HepG2 (cell line): Measurements from ENCODE around the gene KLF16. TPM values are rescaled to one million over a fixed set of nuclear protein-coding genes. Genes with fewer than 3 reads are reported as not detected.

Source experiments
- ATAC-seq: fragments of 200-7000 bp; cut with Tn5 transposase; 3 replicates; pipeline ENCODE4 v1.9.1; 2020; ENCODE audit warnings: mild to moderate bottlenecking, moderate library complexity
- BruUV-seq: library from RNA; stranded (reverse); fragments of 400-500 nt; replicated peaks from 2 replicates; lab custom pipeline; 2021; lab: Mats Ljungman, UMichigan
- CTCF ChIA-PET: fragments of 300-600 bp; formaldehyde crosslinking; extraction: SDS; loops from one replicate; lab custom pipeline; 2021; ENCODE audit warnings: low total read pairs, inconsistent platforms, low intra/inter-chr PET ratio; lab: Yijun Ruan, JAX
- POLR2A ChIA-PET: fragments of 350-600 bp; sonication (Branson Sonifier 250); formaldehyde crosslinking; loops from one replicate; lab custom pipeline; 2020; ENCODE audit warnings: antibody characterized with exemption, inconsistent platforms; lab: Yijun Ruan, JAX
- DNase-seq: peaks from one replicate; pipeline ENCODE4 v3.0.0-alpha.2; 2015; ENCODE audit warnings: low spot score
- FAIRE-seq: peaks from 3 replicates; lab custom pipeline; 2011; peaks lifted over from hg19 to GRCh38; lab: Jason Lieb, UNC
- H2AFZ ChIP-seq: one replicate; pipeline ENCODE4 v1.6.1; 2011; ENCODE audit warnings: low read length, inconsistent platforms
- H3K27ac ChIP-seq: fragments of 300-600 bp; 3 replicates; pipeline ENCODE4 v1.8.0; 2011; ENCODE audit warnings: mixed run types, mild to moderate bottlenecking, mixed read lengths, low read length, inconsistent platforms; ENCODE audit not compliant: insufficient read depth; ENCODE audit errors: extremely low read length
- H3K27me3 ChIP-seq, 2 experiments: fragments of 200-600 bp in 1 of 2; 2 replicates in 1 of 2; 3 replicates in 1 of 2; pipeline versions ENCODE4 v1.6.0 to v1.8.0; 2011; ENCODE audit warnings: low read length in 2 of 2, mild to moderate bottlenecking in 2 of 2, moderate library complexity in 2 of 2, inconsistent platforms in 1 of 2; ENCODE audit not compliant: insufficient read depth in 2 of 2, control insufficient read depth in 1 of 2
- H3K36me3 ChIP-seq, 2 experiments: fragments of 200-600 bp in 1 of 2; replicated peaks in 1 of 2; 2 replicates in 1 of 2; 3 replicates in 1 of 2; pipeline versions ENCODE4 v1.5.1 to v1.8.0; 2011; ENCODE audit warnings: low read length in 2 of 2, inconsistent platforms in 1 of 2; ENCODE audit not compliant: insufficient read depth in 2 of 2, control insufficient read depth in 1 of 2
- H3K4me1 ChIP-seq: 2 replicates; pipeline ENCODE4 v1.5.1; 2012; ENCODE audit warnings: low read length, inconsistent platforms; ENCODE audit not compliant: insufficient read depth
- H3K4me2 ChIP-seq: 2 replicates; pipeline ENCODE4 v1.6.0; 2011; ENCODE audit warnings: low read depth, low read length, inconsistent platforms
- H3K4me3 ChIP-seq, 3 experiments: fragments of 200-600 bp in 1 of 3; sonication (generic), shearing (Covaris generic) in 1 of 3; replicated peaks in 1 of 3; 2 replicates each; pipeline ENCODE4 v1.5.1; 2011 to 2016; ENCODE audit warnings: low read length in 3 of 3, inconsistent platforms in 2 of 3, low read depth in 2 of 3, mild to moderate bottlenecking in 2 of 3, control low read depth in 1 of 3, mixed read lengths in 1 of 3; ENCODE audit not compliant: insufficient read depth in 1 of 3
- H3K79me2 ChIP-seq: one replicate; pipeline ENCODE4 v1.6.1; 2011; ENCODE audit warnings: low read length, inconsistent platforms; ENCODE audit not compliant: insufficient read depth
- H3K9ac ChIP-seq: 2 replicates; pipeline ENCODE4 v1.6.0; 2011; ENCODE audit warnings: mild to moderate bottlenecking, low read depth, low read length, inconsistent platforms; ENCODE audit not compliant: insufficient read depth
- H3K9me3 ChIP-seq: 2 replicates; pipeline ENCODE4 v1.5.1; 2012; ENCODE audit warnings: mild to moderate bottlenecking, low read length
- H4K20me1 ChIP-seq: 2 replicates; pipeline ENCODE4 v1.6.0; 2011; ENCODE audit warnings: inconsistent platforms, mild to moderate bottlenecking, low read length, moderate library complexity; ENCODE audit not compliant: insufficient read depth
- ATF7-NPFF ChIP-seq: sonication (generic); formaldehyde crosslinking; IDR thresholded peaks from 2 replicates; pipeline ENCODE4 v1.8.1; 2023; ENCODE audit warnings: mild to moderate bottlenecking, low read depth, missing genetic modification reagents, moderate library complexity
- HNRNPK ChIP-seq: fragments of 200-400 bp; formaldehyde crosslinking; IDR thresholded peaks from 2 replicates; pipeline ENCODE4 v1.6.1; 2018; ENCODE audit warnings: low read length, low read depth, moderate library complexity, mild to moderate bottlenecking; ENCODE audit not compliant: poor library complexity, severe bottlenecking
- HOXA5 ChIP-seq: sonication (generic); formaldehyde crosslinking; IDR thresholded peaks from 2 replicates; pipeline ENCODE4 v1.4.0; 2020; ENCODE audit warnings: missing genetic modification reagents
- KLF9 ChIP-seq: IDR thresholded peaks from 2 replicates; pipeline ENCODE4 v1.6.1; 2016; ENCODE audit warnings: low read depth
- MED8 ChIP-seq: sonication (generic); formaldehyde crosslinking; IDR thresholded peaks from 2 replicates; pipeline ENCODE4 v1.8.1; 2023; ENCODE audit warnings: mild to moderate bottlenecking, missing genetic modification reagents; ENCODE audit not compliant: insufficient replicate concordance
- NONO ChIP-seq, 2 experiments: fragments of 450-650 bp in 1 of 2; sonication (generic) in 1 of 2; formaldehyde crosslinking in 1 of 2; IDR thresholded peaks in 1 of 2; conservative IDR thresholded peaks in 1 of 2; 2 replicates each; pipeline versions ENCODE4 v1.6.1 to v1.8.0; 2017 to 2022; ENCODE audit warnings: mild to moderate bottlenecking in 1 of 2, missing genetic modification reagents in 1 of 2, moderate library complexity in 1 of 2
- YY1 ChIP-seq: IDR thresholded peaks from 2 replicates; pipeline ENCODE4 v1.6.1; 2011; ENCODE audit warnings: low read length, low read depth, moderate library complexity, mild to moderate bottlenecking; ENCODE audit not compliant: insufficient read depth, insufficient replicate concordance
- ZFP90 ChIP-seq: sonication (generic); formaldehyde crosslinking; IDR thresholded peaks from 2 replicates; pipeline ENCODE4 v1.8.0; 2022; ENCODE audit warnings: missing genetic modification reagents, mild to moderate bottlenecking, inconsistent platforms, borderline replicate concordance
- ZMAT3 ChIP-seq: sonication (generic); formaldehyde crosslinking; conservative IDR thresholded peaks from 2 replicates; pipeline ENCODE4 v1.7.0; 2021; ENCODE audit warnings: missing genetic modification reagents
- ZNF614 ChIP-seq: IDR thresholded peaks from 2 replicates; pipeline ENCODE4 v1.6.1; 2018; ENCODE audit warnings: missing biosample characterization, missing genetic modification reagents, inconsistent platforms, borderline replicate concordance
- ZNF780A ChIP-seq: sonication (generic); formaldehyde crosslinking; IDR thresholded peaks from 2 replicates; pipeline ENCODE4 v1.8.0; 2022; ENCODE audit warnings: mild to moderate bottlenecking, missing genetic modification reagents, moderate library complexity
- WGBS: methylation state at CpG from one replicate; pipeline ENCODE4 v1.1.6; 2017; ENCODE audit warnings: low lambda C conversion rate; 5-methylcytosine and 5-hydroxymethylcytosine counted together
- in situ Hi-C: cut with HindIII; loops from 2 replicates; pipeline ENCODE4 v1.10.0; 2017; ENCODE audit warnings: low pct_unique_long_range_greater_than_20kb; ENCODE audit not compliant: extremely low pct_ligation_motif_present
- intact Hi-C: fragments of 100-400 bp; cut with micrococcal nuclease; formaldehyde crosslinking; loops from one replicate; pipeline ENCODE4 v1.10.0; 2022; ENCODE audit not compliant: unreplicated experiment
- polyA plus RNA-seq, 8 experiments: library from polyadenylated mRNA; depleted of rRNA in 3 of 8; stranded (reverse) in 7 of 8; unstranded in 1 of 8; fragments of >200 nt; fragmentation: Illumina TruSeq in 4 of 8; extraction: Trizol in 4 of 8; gene quantifications; 2 replicates each; pipeline versions ENCODE4 v1.2.1 to v1.2.3, GENCODE V29; 2011 to 2016; ENCODE audit warnings: low read depth in 4 of 8, missing spikeins in 1 of 8, mixed read lengths in 1 of 8; ENCODE audit not compliant: insufficient read depth in 1 of 8
- total RNA-seq, 5 experiments: library from RNA; depleted of rRNA; stranded (reverse); fragments of >200 nt; fragmentation: Illumina TruSeq; extraction: Trizol; gene quantifications; 2 replicates each; pipeline ENCODE4 v1.2.3, GENCODE V29; 2016; ENCODE audit warnings: low read depth in 1 of 5
- TF ChIP-seq, protein P1 (sequence below): sonication (generic); formaldehyde crosslinking; IDR thresholded peaks from 2 replicates; pipeline ENCODE4 v1.5.0; 2020; ENCODE audit warnings: mild to moderate bottlenecking, missing genetic modification reagents, borderline replicate concordance
- TF ChIP-seq, protein P2 (sequence below): sonication (generic); formaldehyde crosslinking; IDR thresholded peaks from 2 replicates; pipeline ENCODE4 v1.5.0; 2020; ENCODE audit warnings: missing genetic modification reagents
- TF ChIP-seq, protein P3 (sequence below): sonication (generic); formaldehyde crosslinking; IDR thresholded peaks from 2 replicates; pipeline ENCODE4 v1.8.0; 2022; ENCODE audit warnings: low read depth, missing genetic modification reagents
- TF ChIP-seq, protein P4 (sequence below): sonication (generic); formaldehyde crosslinking; IDR thresholded peaks from 2 replicates; pipeline ENCODE4 v1.4.0; 2020; ENCODE audit warnings: missing genetic modification reagents, borderline replicate concordance

KLF16 gene
- total and polyA plus RNA-seq, 2 of the 13 experiments (the other 11 are each of a cell fraction or from before 2014, with no cell fraction given): 3.5 to 6.7 TPM

DNA sequence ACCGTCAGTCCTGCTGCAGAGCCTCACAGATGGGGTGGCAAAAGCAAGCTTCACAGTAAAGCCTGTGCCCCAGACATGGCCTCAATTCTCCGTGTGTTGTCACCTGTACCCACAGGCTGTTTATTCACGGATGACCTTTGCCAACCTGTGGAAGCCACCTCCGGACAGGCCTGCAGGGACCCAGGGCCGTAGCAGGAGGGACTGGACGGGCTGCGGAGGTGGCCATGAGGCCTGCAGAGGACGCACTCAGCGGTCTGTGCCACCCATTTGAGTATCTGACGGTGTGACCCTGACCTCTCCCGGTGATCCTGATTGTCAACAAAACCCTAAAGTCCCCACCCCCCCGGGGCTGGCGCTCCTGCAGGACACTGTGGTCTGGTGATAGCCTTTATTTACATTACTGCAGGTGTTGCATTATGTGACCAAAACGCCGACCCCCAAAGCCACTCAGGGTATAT lies 7.8 kb upstream of the KLF16 start:
- Histone ChIP-seq H4K20me1 (peaks cover 6% of the 10 kb centered on the region; the same call in 1 of the 2 replicates), H3K4me3 (peak overlapping the region in 2 of 3 experiments; percentile 19 to 53; a peak in 3 of 6 replicates), H3K79me2 (peaks cover 32% of the 10 kb centered on the region), H3K36me3 (peaks cover 0 to 2% of the 10 kb centered on the region in 2 experiments; a peak in 2 of 5 replicates), H3K9ac (peak overlapping the region; percentile 45), H3K9me3 (no peaks in the 10 kb centered on the region), H2AFZ (no peak overlapping the region), H3K4me2 (peak overlapping the region; percentile 78), H3K27ac (peak overlapping the region; percentile 83), H3K27me3 (no peaks in the 10 kb centered on the region), H3K4me1 (peaks cover 83% of the 10 kb centered on the region)
- DNase-seq: peak; percentile 90
- 0% methylated on average over 1 of the region's 15 CpGs for WGBS
- peak; percentile 93 for FAIRE-seq
- in situ Hi-C loops: no loop called here
- CTCF ChIA-PET: no interaction called here
- no TSS peak for BruUV-seq
- peak; percentile 75 for ATAC-seq
- intact Hi-C loops: no loop called here
- POLR2A ChIA-PET: interaction anchor here (0.7 to 1.5 kb wide), 3 partner anchors 13 to 31 kb away, joined by 3 to 6 read pairs (median 4); no protein-coding TSS in a partner anchor
- TF ChIP-seq ZNF780A (CRISPR knock-in tag): no peak
- TF ChIP-seq, protein P1, sequence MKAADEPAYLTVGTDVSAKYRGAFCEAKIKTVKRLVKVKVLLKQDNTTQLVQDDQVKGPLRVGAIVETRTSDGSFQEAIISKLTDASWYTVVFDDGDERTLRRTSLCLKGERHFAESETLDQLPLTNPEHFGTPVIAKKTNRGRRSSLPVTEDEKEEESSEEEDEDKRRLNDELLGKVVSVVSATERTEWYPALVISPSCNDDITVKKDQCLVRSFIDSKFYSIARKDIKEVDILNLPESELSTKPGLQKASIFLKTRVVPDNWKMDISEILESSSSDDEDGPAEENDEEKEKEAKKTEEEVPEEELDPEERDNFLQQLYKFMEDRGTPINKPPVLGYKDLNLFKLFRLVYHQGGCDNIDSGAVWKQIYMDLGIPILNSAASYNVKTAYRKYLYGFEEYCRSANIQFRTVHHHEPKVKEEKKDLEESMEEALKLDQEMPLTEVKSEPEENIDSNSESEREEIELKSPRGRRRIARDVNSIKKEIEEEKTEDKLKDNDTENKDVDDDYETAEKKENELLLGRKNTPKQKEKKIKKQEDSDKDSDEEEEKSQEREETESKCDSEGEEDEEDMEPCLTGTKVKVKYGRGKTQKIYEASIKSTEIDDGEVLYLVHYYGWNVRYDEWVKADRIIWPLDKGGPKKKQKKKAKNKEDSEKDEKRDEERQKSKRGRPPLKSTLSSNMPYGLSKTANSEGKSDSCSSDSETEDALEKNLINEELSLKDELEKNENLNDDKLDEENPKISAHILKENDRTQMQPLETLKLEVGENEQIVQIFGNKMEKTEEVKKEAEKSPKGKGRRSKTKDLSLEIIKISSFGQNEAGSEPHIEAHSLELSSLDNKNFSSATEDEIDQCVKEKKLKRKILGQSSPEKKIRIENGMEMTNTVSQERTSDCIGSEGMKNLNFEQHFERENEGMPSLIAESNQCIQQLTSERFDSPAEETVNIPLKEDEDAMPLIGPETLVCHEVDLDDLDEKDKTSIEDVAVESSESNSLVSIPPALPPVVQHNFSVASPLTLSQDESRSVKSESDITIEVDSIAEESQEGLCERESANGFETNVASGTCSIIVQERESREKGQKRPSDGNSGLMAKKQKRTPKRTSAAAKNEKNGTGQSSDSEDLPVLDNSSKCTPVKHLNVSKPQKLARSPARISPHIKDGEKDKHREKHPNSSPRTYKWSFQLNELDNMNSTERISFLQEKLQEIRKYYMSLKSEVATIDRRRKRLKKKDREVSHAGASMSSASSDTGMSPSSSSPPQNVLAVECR (CRISPR knock-in tag): peak; percentile 83; the same call in 1 of the 2 replicates
- TF ChIP-seq ATF7-NPFF: peak; percentile 56; the same call in 1 of the 2 replicates
- peak; percentile 59; the same call in 1 of the 2 replicates for TF ChIP-seq ZFP90 (CRISPR knock-in tag)
- TF ChIP-seq ZMAT3: no peak
- TF ChIP-seq HOXA5 (CRISPR knock-in tag): 0 out of 2 replicates have a peak, but pooled peaks have one; percentile 71
- TF ChIP-seq, protein P2, sequence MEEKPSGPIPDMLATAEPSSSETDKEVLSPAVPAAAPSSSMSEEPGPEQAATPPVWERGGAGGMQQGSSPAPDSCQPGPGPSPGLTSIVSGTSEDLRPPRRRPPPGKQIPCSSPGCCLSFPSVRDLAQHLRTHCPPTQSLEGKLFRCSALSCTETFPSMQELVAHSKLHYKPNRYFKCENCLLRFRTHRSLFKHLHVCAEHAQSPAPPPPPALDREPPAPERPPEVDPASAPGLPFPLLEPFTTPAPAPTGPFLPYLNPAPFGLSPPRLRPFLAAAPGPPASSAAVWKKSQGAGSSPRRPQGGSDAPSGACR (CRISPR knock-in tag): peak; percentile 54; the same call in 1 of the 2 replicates
- TF ChIP-seq ZNF614 (CRISPR knock-in tag): peak; percentile 66; the same call in 1 of the 2 replicates
- TF ChIP-seq, protein P3, sequence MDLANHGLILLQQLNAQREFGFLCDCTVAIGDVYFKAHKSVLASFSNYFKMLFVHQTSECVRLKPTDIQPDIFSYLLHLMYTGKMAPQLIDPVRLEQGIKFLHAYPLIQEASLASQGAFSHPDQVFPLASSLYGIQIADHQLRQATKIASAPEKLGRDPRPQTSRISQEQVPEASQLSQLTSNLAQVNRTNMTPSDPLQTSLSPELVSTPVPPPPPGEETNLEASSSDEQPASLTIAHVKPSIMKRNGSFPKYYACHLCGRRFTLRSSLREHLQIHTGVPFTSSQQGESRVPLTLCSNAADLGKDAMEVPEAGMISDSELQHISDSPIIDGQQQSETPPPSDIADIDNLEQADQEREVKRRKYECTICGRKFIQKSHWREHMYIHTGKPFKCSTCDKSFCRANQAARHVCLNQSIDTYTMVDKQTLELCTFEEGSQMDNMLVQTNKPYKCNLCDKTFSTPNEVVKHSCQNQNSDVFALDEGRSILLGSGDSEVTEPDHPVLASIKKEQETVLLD (CRISPR knock-in tag): peak; percentile 90
- TF ChIP-seq, protein P4, sequence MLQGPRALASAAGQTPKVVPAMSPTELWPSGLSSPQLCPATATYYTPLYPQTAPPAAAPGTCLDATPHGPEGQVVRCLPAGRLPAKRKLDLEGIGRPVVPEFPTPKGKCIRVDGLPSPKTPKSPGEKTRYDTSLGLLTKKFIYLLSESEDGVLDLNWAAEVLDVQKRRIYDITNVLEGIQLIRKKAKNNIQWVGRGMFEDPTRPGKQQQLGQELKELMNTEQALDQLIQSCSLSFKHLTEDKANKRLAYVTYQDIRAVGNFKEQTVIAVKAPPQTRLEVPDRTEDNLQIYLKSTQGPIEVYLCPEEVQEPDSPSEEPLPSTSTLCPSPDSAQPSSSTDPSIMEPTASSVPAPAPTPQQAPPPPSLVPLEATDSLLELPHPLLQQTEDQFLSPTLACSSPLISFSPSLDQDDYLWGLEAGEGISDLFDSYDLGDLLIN (CRISPR knock-in tag): no peak
- no peak for TF ChIP-seq HNRNPK
- TF ChIP-seq MED8: peak; percentile 34
- no peak for TF ChIP-seq KLF9 (CRISPR knock-in tag)
- no peak for TF ChIP-seq NONO (IDR thresholded peaks at IDR 0.05)
- TF ChIP-seq NONO (CRISPR knock-in tag; conservative IDR thresholded peaks at IDR 0.05): peak; percentile 72
- TF ChIP-seq YY1: peak; percentile 49
